ENCODE measurements around the gene NPRL2. TPM values are rescaled to one million over a fixed set of nuclear protein-coding genes. Genes with fewer than 3 reads are reported as not detected.
A peak's percentile ranks its signal among the peaks of the same experiment; 100 is the strongest.

NPRL2 gene
- total and polyA plus RNA-seq, 9 of the 15 experiments (the other 6 are each of a cell fraction or from before 2014, with no cell fraction given), result 17.4 to 40.4 (median 24.4) TPM

DNA sequence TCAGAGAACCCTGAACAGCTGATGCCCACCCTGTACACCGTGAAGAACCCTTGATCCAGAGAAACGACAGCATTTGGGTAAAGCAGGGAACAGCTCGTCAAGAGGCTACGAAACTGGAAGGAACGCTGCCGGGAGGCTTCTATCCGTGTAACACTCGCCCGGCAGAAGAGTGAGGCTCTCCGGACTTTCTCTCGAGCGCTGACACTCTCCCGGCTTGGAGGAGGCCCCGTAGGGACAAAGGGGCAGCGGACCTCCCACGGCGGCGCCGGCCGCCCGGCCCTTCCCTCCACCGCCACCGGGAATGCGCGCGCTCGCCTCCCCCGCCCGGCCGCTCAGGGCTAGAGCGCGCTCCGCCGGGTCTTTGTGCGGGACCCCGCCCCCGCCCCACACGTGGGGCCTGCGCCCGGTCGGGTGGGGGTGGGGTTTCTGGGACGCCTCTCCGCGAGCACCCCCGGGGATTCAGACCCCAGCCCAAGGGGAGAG, 29.7 kb downstream of the NPRL2 start (continued):
- TF ChIP-seq EZH2 (IDR thresholded peaks at IDR 0.05; ENCODE audit: borderline replicate concordance, low read depth, low read length), result no peak
- no peak for TF ChIP-seq CBFA2T2 (conservative IDR thresholded peaks at IDR 0.05)
- TF ChIP-seq NELFE (IDR thresholded peaks at IDR 0.05; ENCODE audit: insufficient read depth, insufficient read length), result no peak
- no peak for TF ChIP-seq ZNF232 (CRISPR knock-in tag; IDR thresholded peaks at IDR 0.05)
- no peak for TF ChIP-seq PYGO2 (tag; IDR thresholded peaks at IDR 0.05)
- TF ChIP-seq PHB2 (IDR thresholded peaks at IDR 0.05; ENCODE audit: low read depth), result no peak
- TF ChIP-seq TGIF2 (CRISPR knock-in tag; IDR thresholded peaks at IDR 0.05), result no peak
- no peak for TF ChIP-seq ZNF24 (IDR thresholded peaks at IDR 0.05)
- TF ChIP-seq, protein P1, sequence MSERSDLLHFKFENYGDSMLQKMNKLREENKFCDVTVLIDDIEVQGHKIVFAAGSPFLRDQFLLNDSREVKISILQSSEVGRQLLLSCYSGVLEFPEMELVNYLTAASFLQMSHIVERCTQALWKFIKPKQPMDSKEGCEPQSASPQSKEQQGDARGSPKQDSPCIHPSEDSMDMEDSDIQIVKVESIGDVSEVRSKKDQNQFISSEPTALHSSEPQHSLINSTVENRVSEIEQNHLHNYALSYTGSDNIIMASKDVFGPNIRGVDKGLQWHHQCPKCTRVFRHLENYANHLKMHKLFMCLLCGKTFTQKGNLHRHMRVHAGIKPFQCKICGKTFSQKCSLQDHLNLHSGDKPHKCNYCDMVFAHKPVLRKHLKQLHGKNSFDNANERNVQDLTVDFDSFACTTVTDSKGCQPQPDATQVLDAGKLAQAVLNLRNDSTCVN (CRISPR knock-in tag; IDR thresholded peaks at IDR 0.05), result no peak
- TF ChIP-seq, protein P2, sequence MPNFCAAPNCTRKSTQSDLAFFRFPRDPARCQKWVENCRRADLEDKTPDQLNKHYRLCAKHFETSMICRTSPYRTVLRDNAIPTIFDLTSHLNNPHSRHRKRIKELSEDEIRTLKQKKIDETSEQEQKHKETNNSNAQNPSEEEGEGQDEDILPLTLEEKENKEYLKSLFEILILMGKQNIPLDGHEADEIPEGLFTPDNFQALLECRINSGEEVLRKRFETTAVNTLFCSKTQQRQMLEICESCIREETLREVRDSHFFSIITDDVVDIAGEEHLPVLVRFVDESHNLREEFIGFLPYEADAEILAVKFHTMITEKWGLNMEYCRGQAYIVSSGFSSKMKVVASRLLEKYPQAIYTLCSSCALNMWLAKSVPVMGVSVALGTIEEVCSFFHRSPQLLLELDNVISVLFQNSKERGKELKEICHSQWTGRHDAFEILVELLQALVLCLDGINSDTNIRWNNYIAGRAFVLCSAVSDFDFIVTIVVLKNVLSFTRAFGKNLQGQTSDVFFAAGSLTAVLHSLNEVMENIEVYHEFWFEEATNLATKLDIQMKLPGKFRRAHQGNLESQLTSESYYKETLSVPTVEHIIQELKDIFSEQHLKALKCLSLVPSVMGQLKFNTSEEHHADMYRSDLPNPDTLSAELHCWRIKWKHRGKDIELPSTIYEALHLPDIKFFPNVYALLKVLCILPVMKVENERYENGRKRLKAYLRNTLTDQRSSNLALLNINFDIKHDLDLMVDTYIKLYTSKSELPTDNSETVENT (CRISPR knock-in tag; IDR thresholded peaks at IDR 0.05), result no peak
- peak; percentile 20; the same call in 1 of the 2 replicates for TF ChIP-seq NFIC (IDR thresholded peaks at IDR 0.05)
- TF ChIP-seq, protein P3, sequence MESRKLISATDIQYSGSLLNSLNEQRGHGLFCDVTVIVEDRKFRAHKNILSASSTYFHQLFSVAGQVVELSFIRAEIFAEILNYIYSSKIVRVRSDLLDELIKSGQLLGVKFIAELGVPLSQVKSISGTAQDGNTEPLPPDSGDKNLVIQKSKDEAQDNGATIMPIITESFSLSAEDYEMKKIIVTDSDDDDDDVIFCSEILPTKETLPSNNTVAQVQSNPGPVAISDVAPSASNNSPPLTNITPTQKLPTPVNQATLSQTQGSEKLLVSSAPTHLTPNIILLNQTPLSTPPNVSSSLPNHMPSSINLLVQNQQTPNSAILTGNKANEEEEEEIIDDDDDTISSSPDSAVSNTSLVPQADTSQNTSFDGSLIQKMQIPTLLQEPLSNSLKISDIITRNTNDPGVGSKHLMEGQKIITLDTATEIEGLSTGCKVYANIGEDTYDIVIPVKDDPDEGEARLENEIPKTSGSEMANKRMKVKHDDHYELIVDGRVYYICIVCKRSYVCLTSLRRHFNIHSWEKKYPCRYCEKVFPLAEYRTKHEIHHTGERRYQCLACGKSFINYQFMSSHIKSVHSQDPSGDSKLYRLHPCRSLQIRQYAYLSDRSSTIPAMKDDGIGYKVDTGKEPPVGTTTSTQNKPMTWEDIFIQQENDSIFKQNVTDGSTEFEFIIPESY (CRISPR knock-in tag; IDR thresholded peaks at IDR 0.05), result no peak
- TF ChIP-seq ZNF778 (CRISPR knock-in tag; IDR thresholded peaks at IDR 0.05), result no peak
- TF ChIP-seq SRF (CRISPR knock-in tag; IDR thresholded peaks at IDR 0.05), result no peak
- peak; percentile 80 for TF ChIP-seq MYC (IDR thresholded peaks at IDR 0.05; ENCODE audit: low read depth, low read length)
- no peak for TF ChIP-seq MYC (CRISPR knock-in tag; IDR thresholded peaks at IDR 0.05; ENCODE audit: borderline replicate concordance, low read depth)
- TF ChIP-seq MCM7 (IDR thresholded peaks at IDR 0.05), result no peak
- no peak for TF ChIP-seq SRSF9 (IDR thresholded peaks at IDR 0.05; ENCODE audit: borderline replicate concordance, low read depth, low read length)
- TF ChIP-seq, protein P4, sequence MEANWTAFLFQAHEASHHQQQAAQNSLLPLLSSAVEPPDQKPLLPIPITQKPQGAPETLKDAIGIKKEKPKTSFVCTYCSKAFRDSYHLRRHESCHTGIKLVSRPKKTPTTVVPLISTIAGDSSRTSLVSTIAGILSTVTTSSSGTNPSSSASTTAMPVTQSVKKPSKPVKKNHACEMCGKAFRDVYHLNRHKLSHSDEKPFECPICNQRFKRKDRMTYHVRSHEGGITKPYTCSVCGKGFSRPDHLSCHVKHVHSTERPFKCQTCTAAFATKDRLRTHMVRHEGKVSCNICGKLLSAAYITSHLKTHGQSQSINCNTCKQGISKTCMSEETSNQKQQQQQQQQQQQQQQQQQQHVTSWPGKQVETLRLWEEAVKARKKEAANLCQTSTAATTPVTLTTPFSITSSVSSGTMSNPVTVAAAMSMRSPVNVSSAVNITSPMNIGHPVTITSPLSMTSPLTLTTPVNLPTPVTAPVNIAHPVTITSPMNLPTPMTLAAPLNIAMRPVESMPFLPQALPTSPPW (CRISPR knock-in tag; IDR thresholded peaks at IDR 0.05), result no peak
- TF ChIP-seq CHCHD3 (CRISPR knock-in tag; IDR thresholded peaks at IDR 0.05), result no peak

All from K562 (cell line).